HG03196 (cell line): ENCODE data around the gene IMMT.

Source experiments
- ATAC-seq: cut with Tn5 transposase; IDR thresholded peaks from one replicate; pipeline ENCODE4 v1.9.1; 2021; ENCODE audit not compliant: unreplicated experiment

IMMT gene

GRCh38 chr2:86094229-86094628 lies 101.0 kb downstream of the IMMT start:
- no peak for ATAC-seq
